H9 (cell line): ENCODE measurements around the gene PDCD11. TPM values are rescaled to one million over a fixed set of nuclear protein-coding genes. Genes with fewer than 3 reads are reported as not detected.

Experiments
- DNase-seq: peaks from one replicate; pipeline ENCODE4 v3.0.0-alpha.2; 2017
- H2AFZ ChIP-seq: one replicate; pipeline ENCODE4 v1.6.1; 2013; ENCODE audit warnings: mild to moderate bottlenecking, low read length, control low read depth, moderate library complexity
- H2AK5ac ChIP-seq: 2 replicates; pipeline ENCODE4 v1.6.1; 2013; ENCODE audit warnings: low read length, control low read depth, mixed read lengths; ENCODE audit not compliant: insufficient read length
- H2BK120ac ChIP-seq: one replicate; pipeline ENCODE4 v1.6.1; 2013; ENCODE audit warnings: low read depth, mild to moderate bottlenecking, low read length, control low read depth, inconsistent platforms; ENCODE audit not compliant: poor library complexity, severe bottlenecking
- H2BK12ac ChIP-seq: 2 replicates; pipeline ENCODE4 v1.6.1; 2013; ENCODE audit warnings: low read length, control low read depth, mixed read lengths, low read depth; ENCODE audit not compliant: insufficient read length
- H2BK15ac ChIP-seq: 2 replicates; pipeline ENCODE4 v1.6.1; 2013; ENCODE audit warnings: low read depth, low read length, control low read depth
- H2BK20ac ChIP-seq: one replicate; pipeline ENCODE4 v1.6.1; 2013; ENCODE audit warnings: low read depth, mild to moderate bottlenecking, low read length, control low read depth, inconsistent platforms; ENCODE audit not compliant: poor library complexity, severe bottlenecking
- H2BK5ac ChIP-seq: 2 replicates; pipeline ENCODE4 v1.6.1; 2013; ENCODE audit warnings: low read length, control low read depth, mixed read lengths; ENCODE audit not compliant: insufficient read length
- H3K14ac ChIP-seq: 2 replicates; pipeline ENCODE4 v1.6.1; 2013; ENCODE audit warnings: low read length, control low read depth; ENCODE audit not compliant: insufficient read depth
- H3K18ac ChIP-seq: 2 replicates; pipeline ENCODE4 v1.6.1; 2013; ENCODE audit warnings: low read depth, mild to moderate bottlenecking, mixed read lengths, low read length, control low read depth; ENCODE audit not compliant: insufficient read length
- H3K23ac ChIP-seq: 2 replicates; pipeline ENCODE4 v1.6.1; 2013; ENCODE audit warnings: low read length, control low read depth, mixed read lengths, low read depth; ENCODE audit not compliant: insufficient read length
- H3K23me2 ChIP-seq: 2 replicates; pipeline ENCODE4 v1.6.1; 2013; ENCODE audit warnings: low read depth, mild to moderate bottlenecking, mixed read lengths, low read length, control low read depth; ENCODE audit not compliant: insufficient read length, poor library complexity, severe bottlenecking
- H3K27ac ChIP-seq: 2 replicates; pipeline ENCODE4 v1.5.1; 2013; ENCODE audit warnings: low read length, control low read depth, mixed read lengths, low read depth; ENCODE audit not compliant: insufficient read length
- H3K27me3 ChIP-seq: 2 replicates; pipeline ENCODE4 v1.6.1; 2013; ENCODE audit warnings: low read length, control low read depth, inconsistent platforms; ENCODE audit not compliant: insufficient read depth
- H3K4ac ChIP-seq: 2 replicates; pipeline ENCODE4 v1.6.1; 2013; ENCODE audit warnings: low read depth, mild to moderate bottlenecking, control low read depth, inconsistent platforms, low read length, moderate library complexity
- H3K4me1 ChIP-seq: 2 replicates; pipeline ENCODE4 v1.6.1; 2013; ENCODE audit warnings: low read length, control low read depth, inconsistent platforms; ENCODE audit not compliant: insufficient read depth
- H3K4me2 ChIP-seq: 2 replicates; pipeline ENCODE4 v1.6.1; 2013; ENCODE audit warnings: low read length, control low read depth, mixed read lengths; ENCODE audit not compliant: insufficient read length, insufficient read depth
- H3K56ac ChIP-seq: 2 replicates; pipeline ENCODE4 v1.6.1; 2013; ENCODE audit warnings: low read depth, mild to moderate bottlenecking, mixed read lengths, low read length, control low read depth; ENCODE audit not compliant: insufficient read length
- H3K79me1 ChIP-seq: 2 replicates; pipeline ENCODE4 v1.6.1; 2013; ENCODE audit warnings: low read depth, mild to moderate bottlenecking, moderate library complexity, low read length, control low read depth, inconsistent platforms; ENCODE audit not compliant: insufficient read depth, poor library complexity, severe bottlenecking
- H3K79me2 ChIP-seq: 2 replicates; pipeline ENCODE4 v1.6.1; 2013; ENCODE audit warnings: low read length, control low read depth, inconsistent platforms; ENCODE audit not compliant: insufficient read depth
- H3K9ac ChIP-seq: 2 replicates; pipeline ENCODE4 v1.6.1; 2013; ENCODE audit warnings: low read length, control low read depth, mixed read lengths; ENCODE audit not compliant: insufficient read length; ENCODE audit errors: extremely low read depth
- H3K9me3 ChIP-seq: one replicate; pipeline ENCODE4 v1.6.1; 2013; ENCODE audit warnings: low read depth, low read length, inconsistent platforms; ENCODE audit not compliant: control insufficient read depth
- H3T11ph ChIP-seq: one replicate; pipeline ENCODE4 v1.6.1; 2013; ENCODE audit warnings: mild to moderate bottlenecking, low read length, control low read depth, inconsistent platforms
- H4K20me1 ChIP-seq: one replicate; pipeline ENCODE4 v1.6.1; 2013; ENCODE audit not compliant: control insufficient read depth, insufficient read length, insufficient read depth
- H4K5ac ChIP-seq: 2 replicates; pipeline ENCODE4 v1.6.1; 2013; ENCODE audit warnings: low read depth, mild to moderate bottlenecking, mixed read lengths, low read length, control low read depth; ENCODE audit not compliant: insufficient read length
- H4K8ac ChIP-seq: replicated peaks from 2 replicates; pipeline ENCODE4 v1.6.1; 2013; ENCODE audit warnings: low read length, control low read depth, mixed read lengths, low read depth; ENCODE audit not compliant: insufficient read length
- H4K91ac ChIP-seq: 2 replicates; pipeline ENCODE4 v1.6.1; 2013; ENCODE audit warnings: low read depth, mild to moderate bottlenecking, moderate library complexity, mixed read lengths, low read length, control low read depth; ENCODE audit not compliant: insufficient read length
- H3K27ac Mint-ChIP-seq, 3 experiments: 2 replicates in 2 of 3; 3 replicates in 1 of 3; pipeline ENCODE4 v1.8.0; 2020 to 2021; ENCODE audit warnings: mixed read lengths in 3 of 3, mild to moderate bottlenecking in 1 of 3, moderate library complexity in 1 of 3
- H3K27me3 Mint-ChIP-seq: 2 replicates; pipeline ENCODE4 v1.8.0; 2021; ENCODE audit warnings: low read depth, mild to moderate bottlenecking, moderate library complexity, mixed read lengths
- H3K36me3 Mint-ChIP-seq, 3 experiments: 2 replicates in 2 of 3; 3 replicates in 1 of 3; pipeline ENCODE4 v1.8.0; 2020 to 2021; ENCODE audit warnings: low read depth in 3 of 3, mixed read lengths in 3 of 3; ENCODE audit not compliant: insufficient read depth in 1 of 3
- H3K4me1 Mint-ChIP-seq, 2 experiments: 2 replicates each; pipeline ENCODE4 v1.8.0; 2020; ENCODE audit warnings: mixed read lengths in 2 of 2
- H3K4me3 Mint-ChIP-seq, 2 experiments: 2 replicates in 1 of 2; 3 replicates in 1 of 2; pipeline ENCODE4 v1.8.0; 2020 to 2021; ENCODE audit warnings: mild to moderate bottlenecking in 2 of 2, mixed read lengths in 2 of 2, moderate library complexity in 1 of 2
- H3K9me3 Mint-ChIP-seq, 2 experiments: 2 replicates in 1 of 2; 3 replicates in 1 of 2; pipeline ENCODE4 v1.8.0; 2020; ENCODE audit warnings: mild to moderate bottlenecking in 2 of 2, mixed read lengths in 2 of 2, moderate library complexity in 1 of 2
- WGBS: extraction: QIAGEN DNeasy Blood & Tissue Kit; methylation state at CpG from one replicate; pipeline ENCODE4 v1.1.7; 2013; ENCODE audit warnings: missing lambda C conversion rate, low lambda C conversion rate, mixed read lengths; ENCODE audit not compliant: insufficient read length; ENCODE audit errors: extremely low coverage; 5-methylcytosine and 5-hydroxymethylcytosine counted together
- total RNA-seq: library from RNA; stranded (reverse); gene quantifications from 2 replicates; pipeline ENCODE4 v1.2.1, GENCODE V29; 2021
- TF ChIP-seq, protein P1 (sequence below): fragments of 200-600 bp; sonication (generic); conservative IDR thresholded peaks from 3 replicates; pipeline ENCODE4 v1.8.0; 2021; ENCODE audit warnings: antibody characterized with exemption, mild to moderate bottlenecking

Gene PDCD11
- total RNA-seq, 1 experiment from 2014 or later: 99.5 TPM

DNA sequence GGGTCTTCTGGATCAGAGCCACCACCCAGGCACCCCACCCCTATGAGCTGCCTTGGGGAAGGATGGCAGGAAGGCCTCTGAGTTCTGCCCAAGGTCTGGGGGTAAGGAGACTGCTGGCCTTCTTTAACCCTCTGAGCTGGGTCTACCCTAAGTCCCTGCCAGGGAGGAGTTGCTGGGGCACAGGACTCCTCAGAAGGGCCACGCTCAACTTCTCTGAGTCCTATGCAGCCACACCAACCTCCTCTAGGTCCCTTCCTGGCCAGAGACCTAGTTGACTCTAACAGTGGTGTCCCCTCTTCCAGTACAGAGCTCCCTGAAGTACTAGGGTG is 94.5 kb downstream of the PDCD11 start:
- H4K8ac ChIP-seq: no peak overlapping the region
- no peak for DNase-seq
- Mint-ChIP-seq H3K9me3 (no peaks in the 10 kb centered on the region), H3K4me3 (no peak overlapping the region), H3K27ac (no peak overlapping the region; a peak in 1 of 7 replicates), H3K36me3 (no peaks in the 10 kb centered on the region), H3K4me1 (peaks cover 20 to 21% of the 10 kb centered on the region in 2 experiments), H3K27me3 (peaks cover 48% of the 10 kb centered on the region)
- no peak overlapping the region for H4K5ac ChIP-seq
- no peaks in the 10 kb centered on the region for H3K79me2 ChIP-seq
- H3K4me1 ChIP-seq: no peaks in the 10 kb centered on the region; the same call in 1 of the 2 replicates
- H3K14ac ChIP-seq: no peak overlapping the region
- no peak overlapping the region for H2BK120ac ChIP-seq
- peaks cover 4% of the 10 kb centered on the region for H3K23me2 ChIP-seq
- H3K56ac ChIP-seq: no peak overlapping the region
- H2BK5ac ChIP-seq: no peak overlapping the region
- TF ChIP-seq, protein P1, sequence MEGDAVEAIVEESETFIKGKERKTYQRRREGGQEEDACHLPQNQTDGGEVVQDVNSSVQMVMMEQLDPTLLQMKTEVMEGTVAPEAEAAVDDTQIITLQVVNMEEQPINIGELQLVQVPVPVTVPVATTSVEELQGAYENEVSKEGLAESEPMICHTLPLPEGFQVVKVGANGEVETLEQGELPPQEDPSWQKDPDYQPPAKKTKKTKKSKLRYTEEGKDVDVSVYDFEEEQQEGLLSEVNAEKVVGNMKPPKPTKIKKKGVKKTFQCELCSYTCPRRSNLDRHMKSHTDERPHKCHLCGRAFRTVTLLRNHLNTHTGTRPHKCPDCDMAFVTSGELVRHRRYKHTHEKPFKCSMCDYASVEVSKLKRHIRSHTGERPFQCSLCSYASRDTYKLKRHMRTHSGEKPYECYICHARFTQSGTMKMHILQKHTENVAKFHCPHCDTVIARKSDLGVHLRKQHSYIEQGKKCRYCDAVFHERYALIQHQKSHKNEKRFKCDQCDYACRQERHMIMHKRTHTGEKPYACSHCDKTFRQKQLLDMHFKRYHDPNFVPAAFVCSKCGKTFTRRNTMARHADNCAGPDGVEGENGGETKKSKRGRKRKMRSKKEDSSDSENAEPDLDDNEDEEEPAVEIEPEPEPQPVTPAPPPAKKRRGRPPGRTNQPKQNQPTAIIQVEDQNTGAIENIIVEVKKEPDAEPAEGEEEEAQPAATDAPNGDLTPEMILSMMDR: no peak
- H2BK20ac ChIP-seq: no peak overlapping the region
- no CpG with 5 or more reads among the region's 1 CpG for WGBS
- no peaks in the 10 kb centered on the region for H3K79me1 ChIP-seq
- no peak overlapping the region for H3T11ph ChIP-seq
- H2BK12ac ChIP-seq: no peak overlapping the region
- no peak overlapping the region for H2AFZ ChIP-seq
- no peak overlapping the region for H3K27ac ChIP-seq
- no peaks in the 10 kb centered on the region for H3K9me3 ChIP-seq
- H3K4ac ChIP-seq: no peak overlapping the region
- no peak overlapping the region for H2AK5ac ChIP-seq
- H3K27me3 ChIP-seq: peaks cover 10% of the 10 kb centered on the region; the same call in 1 of the 2 replicates
- H2BK15ac ChIP-seq: no peak overlapping the region
- H3K23ac ChIP-seq: no peak overlapping the region
- no peak overlapping the region for H3K18ac ChIP-seq
- no peak overlapping the region for H3K9ac ChIP-seq
- no peaks in the 10 kb centered on the region for H4K20me1 ChIP-seq
- H4K91ac ChIP-seq: no peak overlapping the region
- no peak overlapping the region for H3K4me2 ChIP-seq
